Melanocyte of skin (primary cell): ENCODE data around the gene LGALS9. TPM values are rescaled to one million over a fixed set of nuclear protein-coding genes. Genes with fewer than 3 reads are reported as not detected.

Experiments
- small RNA-seq, 2 donors: library from RNA; depleted of rRNA; stranded (forward); fragments of <200 nt; gene quantifications; one replicate each; pipeline ENCODE3, GENCODE V24; 2012
- total RNA-seq, 2 donors: library from RNA; depleted of rRNA; stranded (reverse); fragments of >200 nt; gene quantifications; 2 replicates each; pipeline ENCODE4 v1.2.3, GENCODE V29; 2012

LGALS9 gene
- 10 to 100 TPM in 1 of 2 donors, 1 to 10 TPM in 1; 4.5 to 13.7 TPM for total RNA-seq

DNA sequence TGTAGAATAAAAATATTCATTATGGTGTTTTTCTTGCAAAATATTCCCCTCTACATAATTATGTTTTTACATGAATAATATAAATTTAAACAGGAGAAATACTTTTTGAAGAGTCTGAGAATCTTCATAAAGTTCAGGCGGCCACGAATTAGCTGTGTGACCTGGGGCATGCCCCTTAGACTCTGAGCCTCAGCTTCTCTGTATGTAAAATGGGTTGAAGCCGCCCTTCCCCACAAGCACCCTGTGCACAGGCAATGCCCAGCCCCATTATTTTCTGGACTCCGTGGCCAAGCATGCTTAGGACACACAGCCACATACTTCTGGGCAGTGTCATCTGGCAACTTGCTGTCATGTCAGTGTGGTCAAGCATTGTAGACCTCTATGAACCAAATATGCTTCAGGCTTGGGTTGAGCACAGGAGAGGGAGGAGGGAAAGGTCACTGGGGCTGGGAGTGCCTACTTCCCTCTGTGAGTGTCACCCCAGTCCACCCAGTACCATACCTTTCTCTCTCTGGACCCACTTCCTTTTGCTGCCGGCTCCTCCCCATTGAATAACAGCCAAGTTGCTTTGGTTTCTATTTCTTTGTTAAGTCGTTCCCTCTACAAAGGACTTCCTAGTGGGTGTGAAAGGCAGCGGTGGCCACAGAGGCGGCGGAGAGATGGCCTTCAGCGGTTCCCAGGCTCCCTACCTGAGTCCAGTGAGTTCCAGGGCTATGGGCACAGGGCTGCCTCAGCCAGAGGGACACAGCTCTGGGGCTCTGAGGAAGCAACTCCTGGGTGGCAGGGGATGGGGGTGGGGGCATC is at the start of gene LGALS9:
LGALS9 (plus strand) TSS at position 582 of the 804 bp plus-strand sequence; CDS start at position 660, 78 bp downstream.

Small RNA genes within 50 kb of the gene (small RNA-seq; reads per million reads assigned to genes)
- gene AC015688.1 (0 reads per million in 2 donors), gene AC015688.2 (0 reads per million in 2 donors), gene AC015688.5 (0 reads per million in 2 donors), gene CPDP1 (0 reads per million in 2 donors)

Other genes starting within 250 kb of the LGALS9 start
- 1 to 10 TPM; 3.8 to 5.7 TPM for gene KSR1, start 174.7 kb upstream of the LGALS9 start, total RNA-seq
- gene NOS2, start 169.3 kb downstream of the LGALS9 start, total RNA-seq = under 1 TPM; under 0.01 TPM